ENCODE results near the gene MCHR2. TPM values are rescaled to one million over a fixed set of nuclear protein-coding genes. Genes with fewer than 3 reads are reported as not detected.

MCHR2 gene
- total and polyA plus RNA-seq, 4 donors, result 0.11 to 0.24 (median 0.19) TPM

DNA sequence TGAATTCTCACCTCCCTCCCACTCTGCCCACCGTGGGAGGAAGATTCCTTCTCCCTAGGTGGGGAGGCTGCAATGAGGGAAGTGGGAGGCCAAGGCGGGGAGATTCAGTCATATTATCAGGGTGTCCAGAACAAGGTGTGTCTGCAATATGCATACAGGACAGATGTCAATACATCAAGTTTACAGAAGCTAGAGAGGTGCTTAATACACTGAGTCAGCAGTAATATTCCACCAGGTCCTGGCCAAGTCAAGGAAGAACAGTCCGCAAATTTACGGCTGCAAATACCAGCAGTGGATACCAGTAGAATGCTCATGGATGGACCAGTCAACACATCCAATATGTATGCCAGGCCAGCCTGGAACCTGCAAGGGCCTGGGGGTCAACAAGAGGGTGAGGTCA, 119.0 kb downstream of the MCHR2 start:
- Histone ChIP-seq H3K36me3 (ENCODE audit: control insufficient read depth, insufficient read depth, low read length) (no peaks in the 10 kb centered on the region), H3K4me3 (ENCODE audit: low read depth, low read length) (no peak overlapping the region), H3K27me3 (ENCODE audit: control insufficient read depth, insufficient read depth, low read length) (no peaks in the 10 kb centered on the region), H3K9me3 (ENCODE audit: control insufficient read depth, insufficient read depth, low read length) (no peaks in the 10 kb centered on the region), H3K4me1 (ENCODE audit: control insufficient read depth, insufficient read depth, low read length) (no peaks in the 10 kb centered on the region), H3K27ac (ENCODE audit: low read depth, low read length) (no peak overlapping the region)
- WGBS (ENCODE audit: insufficient coverage), result 100% methylated on average over 2 of the region's 4 CpGs
- DNase-seq (ENCODE audit: low read depth in 4 of 6, low spot score in 6 of 6), result no peak

DNA sequence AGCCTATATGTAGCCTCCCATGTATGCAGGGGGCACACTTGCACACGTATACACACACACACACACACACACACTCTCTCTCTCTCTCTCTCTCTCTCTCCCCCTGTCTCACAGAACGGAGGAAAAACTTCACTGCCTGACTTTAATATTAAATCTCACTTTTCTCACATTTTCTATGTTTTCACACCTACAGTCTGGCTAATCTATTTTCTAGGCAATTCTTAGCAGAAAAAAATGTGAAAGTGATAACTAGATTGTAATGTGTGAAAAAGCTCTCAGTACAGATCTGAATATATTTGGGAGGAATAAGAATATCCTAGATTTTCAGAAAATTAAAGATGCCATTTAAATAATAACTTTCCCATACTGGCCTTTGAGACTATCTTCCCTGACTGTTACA, 120.9 kb downstream of the MCHR2 start:
- no peaks in the 10 kb centered on the region for H3K27me3 ChIP-seq (ENCODE audit: control insufficient read depth, insufficient read depth, low read length)
- H3K4me3 ChIP-seq (ENCODE audit: low read depth, low read length), result no peak overlapping the region
- H3K4me1 ChIP-seq (ENCODE audit: control insufficient read depth, insufficient read depth, low read length), result no peaks in the 10 kb centered on the region
- no CpG with 5 or more reads among the region's 2 CpGs for WGBS (ENCODE audit: insufficient coverage)
- no peaks in the 10 kb centered on the region for H3K36me3 ChIP-seq (ENCODE audit: control insufficient read depth, insufficient read depth, low read length)
- H3K27ac ChIP-seq (ENCODE audit: low read depth, low read length), result no peak overlapping the region
- no peaks in the 10 kb centered on the region for H3K9me3 ChIP-seq (ENCODE audit: control insufficient read depth, insufficient read depth, low read length)
- DNase-seq (ENCODE audit: low read depth in 4 of 6, low spot score in 6 of 6), result peak in 1 of 6 donors; percentile 30

DNA sequence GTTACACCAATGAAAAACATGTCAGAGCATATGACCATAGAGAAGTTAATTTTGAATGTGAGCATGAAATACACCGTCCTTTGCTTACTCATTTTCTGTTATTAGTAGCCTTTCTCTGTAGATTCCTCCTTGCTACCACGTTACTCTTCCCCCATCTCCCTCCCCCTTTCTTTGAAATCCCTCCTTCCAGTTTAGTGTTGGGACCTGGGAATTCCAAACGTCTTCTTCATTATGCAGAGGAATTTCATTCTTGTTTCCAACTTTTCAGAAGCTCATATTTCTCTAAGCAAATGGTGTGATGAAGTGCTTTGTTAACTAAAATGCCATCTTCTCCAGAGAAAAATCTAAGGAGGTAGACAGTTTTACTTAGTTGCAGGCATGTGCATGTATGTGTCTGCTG, 122.4 kb downstream of the MCHR2 start:
- H3K27me3 ChIP-seq (ENCODE audit: control insufficient read depth, insufficient read depth, low read length), result no peaks in the 10 kb centered on the region
- H3K27ac ChIP-seq (ENCODE audit: low read depth, low read length), result no peak overlapping the region
- H3K4me3 ChIP-seq (ENCODE audit: low read depth, low read length), result no peak overlapping the region
- DNase-seq (ENCODE audit: low read depth in 4 of 6, low spot score in 6 of 6), result no peak
- no CpG with 5 or more reads among the region's 3 CpGs for WGBS (ENCODE audit: insufficient coverage)
- no peaks in the 10 kb centered on the region for H3K4me1 ChIP-seq (ENCODE audit: control insufficient read depth, insufficient read depth, low read length)
- no peaks in the 10 kb centered on the region for H3K9me3 ChIP-seq (ENCODE audit: control insufficient read depth, insufficient read depth, low read length)
- H3K36me3 ChIP-seq (ENCODE audit: control insufficient read depth, insufficient read depth, low read length), result no peaks in the 10 kb centered on the region

Data from spinal cord (tissue), 10 donors.